NT2/D1 (cell line): Measurements from ENCODE around the gene LRRC56.

Experiments
- YY1 ChIP-seq: IDR thresholded peaks from 2 replicates; pipeline ENCODE4 v1.6.1; 2011; ENCODE audit not compliant: insufficient read length, insufficient read depth
- ZNF274 ChIP-seq: IDR thresholded peaks from 2 replicates; pipeline ENCODE4 v1.6.1; 2011; ENCODE audit warnings: mild to moderate bottlenecking, low read depth, low read length

DNA sequence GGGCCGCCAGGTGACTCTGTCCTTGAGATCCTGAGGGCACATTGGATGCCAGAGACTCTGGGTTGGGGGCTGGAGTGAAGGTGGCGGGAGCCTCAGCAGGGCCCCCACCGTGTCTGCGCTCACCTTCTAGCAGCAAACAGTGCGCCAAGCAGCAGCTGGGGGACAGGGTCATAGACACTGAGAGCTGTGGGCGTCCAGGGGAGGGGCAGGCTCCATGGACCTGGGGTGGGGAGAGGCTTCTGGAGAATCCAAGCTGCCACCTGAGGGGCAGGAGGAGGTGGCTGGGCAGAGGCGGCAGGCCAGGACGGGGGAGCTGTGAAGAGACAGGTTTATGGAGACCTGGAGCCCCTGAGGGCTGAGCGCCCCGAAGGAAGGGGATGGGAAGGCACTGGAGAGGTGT, 47.0 kb downstream of the LRRC56 start:
- TF ChIP-seq ZNF274 (no peak), YY1 (no peak)
